NCI-H1105 treated with DMSO at 0.1 percent for 48 hours (cell line): ENCODE results near the gene LIN7B.

Source experiments
- DNase-seq: peaks from one replicate; lab custom pipeline; 2025; lab: John Stamatoyannopoulos, UW

The LIN7B gene

GRCh38 chr19:49094505-49095482 lies 19.4 kb upstream of the LIN7B start:
- DNase-seq: no peak

- DNase-seq: peak; percentile 63
Observed at GRCh38 chr19:49097453-49098288, 16.5 kb upstream of the LIN7B start.

GRCh38 chr19:49098795-49099194 lies 15.4 kb upstream of the LIN7B start:
- DNase-seq: no peak

- DNase-seq: no peak
Observed at GRCh38 chr19:49101160-49101559, 13.0 kb upstream of the LIN7B start.

GRCh38 chr19:49102303-49102702 lies 11.9 kb upstream of the LIN7B start:
- no peak for DNase-seq

GRCh38 chr19:49103331-49104085 lies 10.7 kb upstream of the LIN7B start:
- DNase-seq: no peak

- DNase-seq: no peak
Observed at GRCh38 chr19:49104229-49104864, 9.8 kb upstream of the LIN7B start.

GRCh38 chr19:49106648-49107135 lies 7.5 kb upstream of the LIN7B start:
- DNase-seq: peak; percentile 22

GRCh38 chr19:49107625-49108459 lies 6.3 kb upstream of the LIN7B start:
- DNase-seq: no peak

- DNase-seq: no peak
Observed at GRCh38 chr19:49109051-49109450, 5.1 kb upstream of the LIN7B start.

GRCh38 chr19:49109569-49110233 lies 4.5 kb upstream of the LIN7B start:
- no peak for DNase-seq

GRCh38 chr19:49110567-49110966 lies 3.6 kb upstream of the LIN7B start:
- no peak for DNase-seq

GRCh38 chr19:49111218-49111998 lies 2.8 kb upstream of the LIN7B start:
- DNase-seq: no peak

GRCh38 chr19:49114630-49115363 lies 627 bp downstream of the LIN7B start:
- DNase-seq: peak; percentile 46

- no peak for DNase-seq
Observed at GRCh38 chr19:49116544-49116943, 2.4 kb downstream of the LIN7B start.

GRCh38 chr19:49117677-49118564 lies 3.8 kb downstream of the LIN7B start:
- no peak for DNase-seq
